G401 (cell line): ENCODE data around the gene COL27A1. TPM values are rescaled to one million over a fixed set of nuclear protein-coding genes. Genes with fewer than 3 reads are reported as not detected.
A peak's percentile ranks its signal among the peaks of the same experiment; 100 is the strongest.

Source experiments
- DNase-seq: peaks from one replicate; pipeline ENCODE4 v3.0.0-alpha.2; 2015; ENCODE audit warnings: low spot score
- in situ Hi-C: cut with HindIII; loops from 2 replicates; pipeline ENCODE4 v1.10.0; 2016; ENCODE audit warnings: low sequenced_read_pairs, mixed read lengths
- total RNA-seq: library from RNA; depleted of rRNA; stranded (reverse); fragments of >200 nt; shearing (Covaris generic); gene quantifications from 2 replicates; pipeline ENCODE4 v1.2.3, GENCODE V29; 2014

COL27A1 gene
- total RNA-seq, 1 experiment from 2014 or later: 2.8 TPM

- in situ Hi-C loops: no loop called here
- no peak for DNase-seq
These were observed 60.7 kb downstream of the COL27A1 start for GRCh38 chr9:114216081-114216480.

GRCh38 chr9:114216976-114217375, 61.6 kb downstream of the COL27A1 start:
- in situ Hi-C loops: no loop called here
- no peak for DNase-seq

- DNase-seq: no peak
- in situ Hi-C loops: no loop called here
These were observed 63.2 kb downstream of the COL27A1 start for GRCh38 chr9:114218264-114219120.

- DNase-seq: no peak
- in situ Hi-C loops: no loop called here
These were observed 64.8 kb downstream of the COL27A1 start for GRCh38 chr9:114220061-114220541.

- in situ Hi-C loops: no loop called here
- DNase-seq: no peak
These were observed 66.5 kb downstream of the COL27A1 start for GRCh38 chr9:114221706-114222465.

GRCh38 chr9:114223564-114224246, 68.4 kb downstream of the COL27A1 start:
- in situ Hi-C loops: no loop called here
- no peak for DNase-seq

- in situ Hi-C loops: no loop called here
- peak; percentile 47 for DNase-seq
These were observed 68.9 kb downstream of the COL27A1 start for GRCh38 chr9:114224247-114224610.

GRCh38 chr9:114225561-114226212, 70.3 kb downstream of the COL27A1 start:
- in situ Hi-C loops: no loop called here
- DNase-seq: peak; percentile 52

- DNase-seq: peak; percentile 96
- in situ Hi-C loops: no loop called here
These were observed 71.1 kb downstream of the COL27A1 start for GRCh38 chr9:114226246-114227055.

GRCh38 chr9:114227288-114228015, 72.1 kb downstream of the COL27A1 start:
- peak; percentile 43 for DNase-seq

GRCh38 chr9:114228016-114228808, 72.9 kb downstream of the COL27A1 start:
- no peak for DNase-seq
- in situ Hi-C loops: no loop called here

More at GRCh38 chr9:114227288-114228015, 72.1 kb downstream of the COL27A1 start:
- in situ Hi-C loops: no loop called here

GRCh38 chr9:114229295-114229694, 74.0 kb downstream of the COL27A1 start:
- in situ Hi-C loops: no loop called here
- DNase-seq: no peak

GRCh38 chr9:114230068-114230467, 74.7 kb downstream of the COL27A1 start:
- no peak for DNase-seq
- in situ Hi-C loops: no loop called here

- in situ Hi-C loops: no loop called here
- no peak for DNase-seq
These were observed 75.9 kb downstream of the COL27A1 start for GRCh38 chr9:114231273-114231672.

GRCh38 chr9:114231719-114232449, 76.5 kb downstream of the COL27A1 start:
- DNase-seq: no peak
- in situ Hi-C loops: no loop called here

GRCh38 chr9:114233491-114234185, 78.3 kb downstream of the COL27A1 start:
- DNase-seq: peak; percentile 81
- in situ Hi-C loops: no loop called here
